Mucosa of rectum (tissue), 2 donors: ENCODE measurements around the gene FCER2.
"Not testable (repeated sequence)": the region's sequence is repeated elsewhere in the genome, so short reads cannot be mapped to it uniquely, and the experiment has no call there.

ENCODE experiments used
- H3K27ac ChIP-seq, 2 donors: one replicate each; pipeline ENCODE4 v1.7.0; 2013; ENCODE audit warnings: inconsistent platforms in 2 of 2, low read depth in 2 of 2, low read length in 2 of 2
- H3K27me3 ChIP-seq, 2 donors: one replicate each; pipeline ENCODE4 v1.7.0; 2013; ENCODE audit warnings: low read length in 2 of 2; ENCODE audit not compliant: control insufficient read depth in 2 of 2, insufficient read depth in 2 of 2
- H3K36me3 ChIP-seq, 2 donors: one replicate each; pipeline ENCODE4 v1.7.0; 2013; ENCODE audit warnings: low read length in 2 of 2; ENCODE audit not compliant: control insufficient read depth in 2 of 2, insufficient read depth in 2 of 2
- H3K4me1 ChIP-seq, 2 donors: one replicate each; pipeline ENCODE4 v1.7.0; 2013; ENCODE audit warnings: low read length in 2 of 2, mild to moderate bottlenecking in 1 of 2; ENCODE audit not compliant: control insufficient read depth in 2 of 2, insufficient read depth in 2 of 2
- H3K4me3 ChIP-seq, 2 donors: one replicate each; pipeline ENCODE4 v1.7.0; 2013; ENCODE audit warnings: low read length in 2 of 2
- H3K9ac ChIP-seq, 2 donors: one replicate each; pipeline ENCODE4 v1.7.0; 2013; ENCODE audit warnings: low read length in 2 of 2, low read depth in 1 of 2, mild to moderate bottlenecking in 1 of 2
- H3K9me3 ChIP-seq, 2 donors: one replicate each; pipeline ENCODE4 v1.7.0; 2013; ENCODE audit warnings: low read length in 2 of 2; ENCODE audit not compliant: control insufficient read depth in 2 of 2
- donor health status: healthy.
- donor health status: Normal muscosa, but diverticular disease.

Gene FCER2

DNA sequence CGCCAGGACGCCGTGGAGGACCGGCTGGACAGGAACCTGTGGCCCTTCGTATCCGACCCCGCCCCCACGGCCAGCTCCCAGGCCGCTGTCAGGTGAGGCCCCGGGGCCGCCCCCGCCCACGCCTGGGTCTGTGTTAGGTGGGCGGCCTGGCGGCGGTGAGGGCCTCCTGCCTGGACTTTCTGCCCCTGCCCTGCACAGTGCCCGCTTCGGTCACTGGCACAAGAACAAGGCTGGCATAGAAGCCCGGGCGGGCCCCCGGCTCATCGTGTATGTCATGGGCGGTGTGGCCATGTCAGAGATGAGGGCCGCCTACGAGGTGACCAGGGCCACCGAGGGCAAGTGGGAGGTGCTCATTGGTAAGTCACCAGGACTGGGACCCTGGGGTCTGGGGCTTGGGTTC lies 54.8 kb downstream of the FCER2 start:
- Histone ChIP-seq H3K27ac (no peak overlapping the region), H3K9ac (no peak overlapping the region), H3K27me3 (no peaks in the 10 kb centered on the region), H3K4me3 (no peak overlapping the region), H3K4me1 (peaks cover 0 to 2% of the 10 kb centered on the region in 2 donors), H3K36me3 (peaks cover 6 to 13% of the 10 kb centered on the region in 2 donors), H3K9me3 (no peaks in the 10 kb centered on the region)

- Histone ChIP-seq H3K27me3 (no peaks in the 10 kb centered on the region), H3K36me3 (peaks cover 6 to 14% of the 10 kb centered on the region in 2 donors), H3K4me3 (no peak overlapping the region), H3K4me1 (no peaks in the 10 kb centered on the region), H3K27ac (no peak overlapping the region), H3K9ac (no peak overlapping the region), H3K9me3 (no peaks in the 10 kb centered on the region)
Observed at GRCh38 chr19:7646426-7646700, 55.6 kb downstream of the FCER2 start.

DNA sequence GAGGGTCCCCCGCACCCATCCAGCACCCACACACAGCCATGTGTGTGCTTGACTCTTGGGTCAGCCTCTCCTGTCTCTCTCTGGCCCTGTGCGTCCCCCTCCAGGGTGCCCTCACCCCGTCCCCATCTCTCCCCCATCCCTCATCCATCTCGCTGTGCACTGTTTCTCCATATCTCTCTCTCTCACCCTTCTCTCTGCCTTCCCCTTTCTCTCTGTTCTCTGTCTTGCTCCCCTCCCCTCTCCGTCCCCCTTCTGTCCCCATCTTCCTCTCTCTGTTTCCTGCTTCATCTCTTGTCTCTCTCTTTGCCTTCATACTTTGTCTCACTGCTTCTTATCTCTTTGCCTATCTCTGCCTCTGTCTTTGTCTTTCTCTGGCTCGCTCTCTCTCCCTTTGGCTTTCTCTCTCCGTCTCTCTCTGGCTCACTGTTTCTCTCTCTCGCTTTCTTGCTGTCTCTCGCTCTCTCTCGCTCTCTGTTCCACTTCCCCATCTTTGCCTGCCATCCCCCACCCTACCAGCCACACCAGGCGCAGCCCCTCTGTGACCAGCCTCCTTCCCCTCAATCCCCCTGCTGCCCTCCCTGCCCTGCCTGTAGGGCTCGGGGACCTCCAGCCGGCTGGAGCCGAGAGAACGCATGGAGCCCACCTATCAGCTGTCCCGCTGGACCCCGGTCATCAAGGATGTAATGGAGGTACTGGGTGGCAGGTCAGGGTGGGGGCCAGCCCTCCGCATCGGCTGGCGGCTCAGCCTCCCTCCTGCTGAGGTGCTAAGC lies 56.1 kb downstream of the FCER2 start:
- no peaks in the 10 kb centered on the region for H3K4me1 ChIP-seq
- H3K36me3 ChIP-seq = peaks cover 6 to 14% of the 10 kb centered on the region in 2 donors
- H3K9ac ChIP-seq = no peak overlapping the region
- no peak overlapping the region for H3K27ac ChIP-seq
- no peaks in the 10 kb centered on the region for H3K9me3 ChIP-seq
- H3K27me3 ChIP-seq = no peaks in the 10 kb centered on the region
- H3K4me3 ChIP-seq = no peak overlapping the region

DNA sequence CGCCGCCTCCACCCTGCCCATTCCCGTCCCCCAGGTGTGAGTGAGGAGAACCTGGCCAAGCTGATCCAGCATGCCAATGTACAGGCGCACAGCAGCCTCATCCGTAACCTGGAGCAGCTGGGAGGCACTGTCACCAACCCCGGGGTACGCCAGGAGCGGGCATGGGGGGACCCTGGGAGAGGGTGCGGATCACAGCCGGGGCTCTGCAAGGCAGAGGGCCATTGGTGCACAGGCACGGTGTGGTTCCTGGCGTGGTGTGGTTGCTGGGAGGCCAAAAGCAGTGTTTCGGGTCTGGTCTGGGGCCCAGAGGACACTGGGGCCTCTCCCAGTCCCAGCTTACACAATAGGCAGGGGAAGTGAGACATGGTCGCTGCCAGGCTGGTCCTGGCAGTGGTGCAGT lies 56.8 kb downstream of the FCER2 start:
- no peaks in the 10 kb centered on the region for H3K9me3 ChIP-seq
- no peaks in the 10 kb centered on the region for H3K27me3 ChIP-seq
- H3K4me1 ChIP-seq = no peaks in the 10 kb centered on the region
- H3K27ac ChIP-seq = no peak overlapping the region
- H3K9ac ChIP-seq = no peak overlapping the region
- H3K4me3 ChIP-seq = no peak overlapping the region
- H3K36me3 ChIP-seq = peaks cover 6 to 18% of the 10 kb centered on the region in 2 donors

- no peaks in the 10 kb centered on the region for H3K27me3 ChIP-seq
- H3K36me3 ChIP-seq = peaks cover 6 to 25% of the 10 kb centered on the region in 2 donors
- no peak overlapping the region for H3K4me3 ChIP-seq
- H3K4me1 ChIP-seq = no peaks in the 10 kb centered on the region
- no peak overlapping the region for H3K27ac ChIP-seq
- H3K9ac ChIP-seq = no peak overlapping the region
- no peaks in the 10 kb centered on the region for H3K9me3 ChIP-seq
Observed at GRCh38 chr19:7644550-7644877, 57.4 kb downstream of the FCER2 start.

- peaks cover 6 to 25% of the 10 kb centered on the region in 2 donors for H3K36me3 ChIP-seq
Observed at GRCh38 chr19:7643629-7644549, 58.0 kb downstream of the FCER2 start.

GRCh38 chr19:7643031-7643415 lies 58.9 kb downstream of the FCER2 start:
- Histone ChIP-seq H3K36me3 (peaks cover 6 to 25% of the 10 kb centered on the region in 2 donors), H3K9me3 (no peaks in the 10 kb centered on the region), H3K4me3 (no peak overlapping the region), H3K9ac (no peak overlapping the region), H3K4me1 (peaks cover 0 to under 1% of the 10 kb centered on the region in 2 donors), H3K27ac (no peak overlapping the region), H3K27me3 (no peaks in the 10 kb centered on the region)

More at GRCh38 chr19:7643629-7644549, 58.0 kb downstream of the FCER2 start:
- not testable (repeated sequence) for H3K9ac ChIP-seq, H3K4me3 ChIP-seq, H3K4me1 ChIP-seq, H3K27me3 ChIP-seq, H3K27ac ChIP-seq, H3K9me3 ChIP-seq

GRCh38 chr19:7642295-7643030 lies 59.5 kb downstream of the FCER2 start:
- H3K36me3 ChIP-seq = peaks cover 6 to 25% of the 10 kb centered on the region in 2 donors
- no peak overlapping the region for H3K27ac ChIP-seq
- no peaks in the 10 kb centered on the region for H3K27me3 ChIP-seq
- peaks cover 0 to 6% of the 10 kb centered on the region in 2 donors for H3K4me1 ChIP-seq
- no peaks in the 10 kb centered on the region for H3K9me3 ChIP-seq
- H3K4me3 ChIP-seq = no peak overlapping the region
- no peak overlapping the region for H3K9ac ChIP-seq

DNA sequence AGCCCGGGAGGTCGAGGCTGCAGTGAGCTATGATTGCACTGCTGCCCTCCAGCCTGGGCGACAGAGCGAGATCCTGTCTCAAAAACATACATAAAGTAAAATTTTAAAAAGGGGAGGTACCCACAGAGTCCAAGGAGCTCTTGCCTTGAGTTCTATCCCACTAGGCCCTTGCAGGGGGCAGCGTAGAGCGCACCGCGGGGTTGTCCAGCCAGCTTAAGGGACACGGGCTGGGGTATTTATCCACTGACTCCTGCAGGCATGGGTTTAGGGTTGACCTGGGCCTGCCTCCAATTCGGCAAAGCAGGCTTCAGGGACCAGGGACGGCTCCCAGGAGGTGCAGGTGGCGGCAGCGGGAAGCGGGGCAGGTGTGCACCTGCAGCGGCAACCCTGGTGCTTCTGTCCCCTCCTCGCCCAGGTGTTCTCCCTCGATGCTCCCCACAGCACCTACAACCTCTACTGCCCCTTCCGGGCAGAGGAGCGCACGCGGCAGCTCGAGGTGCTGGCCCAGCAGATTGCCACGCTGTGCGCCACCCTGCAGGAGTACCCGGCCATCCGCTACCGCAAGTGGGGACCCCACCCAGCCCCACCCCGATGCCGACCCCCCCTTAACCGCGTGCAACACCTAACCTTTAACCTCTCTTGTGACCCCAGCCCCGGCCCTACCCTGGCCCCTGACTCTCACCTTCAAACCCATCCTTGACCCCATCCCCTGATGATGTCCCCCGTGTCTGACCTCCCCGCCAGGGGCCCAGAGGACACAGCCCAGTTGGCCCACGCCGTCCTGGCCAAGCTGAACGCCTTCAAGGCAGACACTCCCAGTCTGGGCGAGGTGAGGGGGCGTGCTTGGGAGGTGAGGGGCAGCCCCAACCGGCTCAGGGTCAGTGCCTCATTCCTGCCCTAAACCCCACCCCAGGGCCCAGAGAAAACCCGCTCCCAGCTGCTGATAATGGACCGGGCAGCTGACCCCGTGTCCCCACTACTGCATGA lies 60.3 kb downstream of the FCER2 start:
- H3K4me1 ChIP-seq = peaks cover 0 to 9% of the 10 kb centered on the region in 2 donors
- peaks cover 6 to 25% of the 10 kb centered on the region in 2 donors for H3K36me3 ChIP-seq
- H3K27me3 ChIP-seq = no peaks in the 10 kb centered on the region
- no peak overlapping the region for H3K27ac ChIP-seq
- no peak overlapping the region for H3K9ac ChIP-seq
- H3K4me3 ChIP-seq = no peak overlapping the region
- H3K9me3 ChIP-seq = no peaks in the 10 kb centered on the region
